Pancreas (tissue), 10 donors: ENCODE measurements around the gene FARS2. TPM values are rescaled to one million over a fixed set of nuclear protein-coding genes. Genes with fewer than 3 reads are reported as not detected.

Experiments
- ATAC-seq, 4 donors: fragments of 200-7000 bp; cut with Tn5 transposase; one replicate each; pipeline versions ENCODE4 v1.8.0 to v1.9.1; 2020; ENCODE audit warnings: mild to moderate bottlenecking in 4 of 4, moderate library complexity in 4 of 4
- DNase-seq, 6 donors: peaks; one replicate each; pipeline ENCODE4 v3.0.0-alpha.2; 2020
- FAIRE-seq: peaks from 2 replicates; lab custom pipeline; 2012; peaks lifted over from hg19 to GRCh38; lab: Jason Lieb, UNC
- H3K27ac ChIP-seq, 4 donors: fragments of 200-600 bp; sonication (generic); 1 replicate in 3 of 4; 2 replicates in 1 of 4; pipeline versions ENCODE4 v1.5.0 to v1.8.0; 2020
- H3K27me3 ChIP-seq, 4 donors: fragments of 200-600 bp; one replicate each; pipeline ENCODE4 v1.8.0; 2021
- H3K36me3 ChIP-seq, 3 donors: fragments of 200-600 bp; sonication (generic) in 1 of 3; one replicate each; pipeline versions ENCODE4 v1.5.0 to v1.8.0; 2020 to 2021
- H3K4me1 ChIP-seq, 3 donors: fragments of 200-600 bp; one replicate each; pipeline ENCODE4 v1.8.0; 2021
- H3K4me3 ChIP-seq, 4 donors: fragments of 200-600 bp; sonication (generic) in 2 of 4; one replicate each; pipeline versions ENCODE4 v1.5.0 to v1.8.0; 2020 to 2021
- H3K9me3 ChIP-seq, 4 donors: fragments of 200-600 bp; one replicate each; pipeline ENCODE4 v1.8.0; 2021
- WGBS, 2 donors: extraction: QIAGEN DNeasy Blood & Tissue Kit; methylation state at CpG; one replicate each; pipeline ENCODE4 v1.1.7; 2013; 5-methylcytosine and 5-hydroxymethylcytosine counted together
- intact Hi-C, 3 donors: fragments of 100-400 bp; cut with DNase I; formaldehyde crosslinking; loops; one replicate each; pipeline versions ENCODE4 v1.11.1 to v1.14.2; 2022
- polyA plus RNA-seq, 2 donors: library from polyadenylated mRNA; stranded (reverse); fragments of 200-250 nt; gene quantifications; one replicate each; pipeline ENCODE4 v1.2.3, GENCODE V29; 2013
- total RNA-seq, 6 donors: library from RNA; stranded (reverse); fragmentation: NEBNext Ultra II Directional in 4 of 6; extraction: Animal tissue kit (Norgen Biotek cat#: 25700) in 4 of 6; gene quantifications; one replicate each; pipeline versions ENCODE4 v1.2.1 to v1.2.4, GENCODE V29; 2021 to 2023
- TF ChIP-seq, protein P1 (sequence below), 4 donors: fragments of 200-600 bp; sonication (generic) in 3 of 4; IDR thresholded peaks; one replicate each; pipeline versions ENCODE4 v1.5.0 to v1.8.0; 2021; ENCODE audit warnings: antibody characterized with exemption in 4 of 4
- donor health status: healthy with polysubstance abuse.
- donor health status: DM: no; HTN: no; CAD: no; lungs with moderate emphysema.
- donor health status: DM: no; HTN: no; CAD: no.
- donor health status: control.
- donor health status: control.
- donor health status: Bipolar disorder and iron deficiency.
- donor health status: DM: yes; HTN: yes; CAD: no.
- donor health status: DM: no; HTN: no; CAD: no.
- donor health status: DM: no; HTN: no; CAD: no.
- donor health status: DM: yes; HTN: yes; CAD: no.

Gene FARS2
- total and polyA plus RNA-seq, 8 donors: 4.1 to 10.3 (median 7.5) TPM

DNA sequence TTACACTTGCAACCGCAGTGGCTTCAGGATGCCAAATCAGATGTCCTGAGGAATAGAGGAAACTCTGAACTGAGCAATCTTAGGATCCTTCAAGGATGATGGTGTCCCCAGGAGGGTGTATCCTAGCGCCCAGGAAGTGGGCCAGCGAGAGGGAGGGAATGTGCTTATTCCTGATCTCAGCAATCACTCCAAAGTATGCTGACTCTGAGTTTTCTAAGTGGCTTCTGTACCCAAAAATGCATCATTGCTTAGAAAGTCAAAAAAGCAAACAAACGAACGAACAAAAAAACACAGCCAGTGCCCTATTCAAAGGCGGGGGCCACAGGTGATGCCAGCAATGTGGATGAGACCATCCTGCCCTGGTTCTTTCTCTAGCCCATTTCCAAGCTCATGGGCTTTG is 514.8 kb downstream of the FARS2 start:
- no peak for ATAC-seq
- H3K36me3 ChIP-seq: no peaks in the 10 kb centered on the region
- 91 to 93% methylated on average over 6 of the region's 6 CpGs for WGBS, 2 donors
- TF ChIP-seq, protein P1, sequence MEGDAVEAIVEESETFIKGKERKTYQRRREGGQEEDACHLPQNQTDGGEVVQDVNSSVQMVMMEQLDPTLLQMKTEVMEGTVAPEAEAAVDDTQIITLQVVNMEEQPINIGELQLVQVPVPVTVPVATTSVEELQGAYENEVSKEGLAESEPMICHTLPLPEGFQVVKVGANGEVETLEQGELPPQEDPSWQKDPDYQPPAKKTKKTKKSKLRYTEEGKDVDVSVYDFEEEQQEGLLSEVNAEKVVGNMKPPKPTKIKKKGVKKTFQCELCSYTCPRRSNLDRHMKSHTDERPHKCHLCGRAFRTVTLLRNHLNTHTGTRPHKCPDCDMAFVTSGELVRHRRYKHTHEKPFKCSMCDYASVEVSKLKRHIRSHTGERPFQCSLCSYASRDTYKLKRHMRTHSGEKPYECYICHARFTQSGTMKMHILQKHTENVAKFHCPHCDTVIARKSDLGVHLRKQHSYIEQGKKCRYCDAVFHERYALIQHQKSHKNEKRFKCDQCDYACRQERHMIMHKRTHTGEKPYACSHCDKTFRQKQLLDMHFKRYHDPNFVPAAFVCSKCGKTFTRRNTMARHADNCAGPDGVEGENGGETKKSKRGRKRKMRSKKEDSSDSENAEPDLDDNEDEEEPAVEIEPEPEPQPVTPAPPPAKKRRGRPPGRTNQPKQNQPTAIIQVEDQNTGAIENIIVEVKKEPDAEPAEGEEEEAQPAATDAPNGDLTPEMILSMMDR (IDR thresholded peaks at IDR 0.05): no peak
- DNase-seq: no peak
- H3K9me3 ChIP-seq: no peaks in the 10 kb centered on the region
- no peak overlapping the region for H3K4me3 ChIP-seq
- intact Hi-C loops: no loop called here
- H3K27me3 ChIP-seq: no peaks in the 10 kb centered on the region
- H3K4me1 ChIP-seq: no peaks in the 10 kb centered on the region
- FAIRE-seq: no peak
- H3K27ac ChIP-seq: no peak overlapping the region

GRCh38 chr6:5776706-5777390 is 515.5 kb downstream of the FARS2 start:
- H3K27ac ChIP-seq: no peak overlapping the region
- H3K9me3 ChIP-seq: no peaks in the 10 kb centered on the region
- H3K36me3 ChIP-seq: no peaks in the 10 kb centered on the region
- WGBS, 2 donors: 87% methylated on average over 12 of the region's 12 CpGs
- no peaks in the 10 kb centered on the region for H3K4me1 ChIP-seq
- no peak overlapping the region for H3K4me3 ChIP-seq
- intact Hi-C loops: no loop called here
- no peak for ATAC-seq
- DNase-seq: no peak
- no peaks in the 10 kb centered on the region for H3K27me3 ChIP-seq
- no peak for FAIRE-seq
- TF ChIP-seq, protein P1 (IDR thresholded peaks at IDR 0.05): no peak

DNA sequence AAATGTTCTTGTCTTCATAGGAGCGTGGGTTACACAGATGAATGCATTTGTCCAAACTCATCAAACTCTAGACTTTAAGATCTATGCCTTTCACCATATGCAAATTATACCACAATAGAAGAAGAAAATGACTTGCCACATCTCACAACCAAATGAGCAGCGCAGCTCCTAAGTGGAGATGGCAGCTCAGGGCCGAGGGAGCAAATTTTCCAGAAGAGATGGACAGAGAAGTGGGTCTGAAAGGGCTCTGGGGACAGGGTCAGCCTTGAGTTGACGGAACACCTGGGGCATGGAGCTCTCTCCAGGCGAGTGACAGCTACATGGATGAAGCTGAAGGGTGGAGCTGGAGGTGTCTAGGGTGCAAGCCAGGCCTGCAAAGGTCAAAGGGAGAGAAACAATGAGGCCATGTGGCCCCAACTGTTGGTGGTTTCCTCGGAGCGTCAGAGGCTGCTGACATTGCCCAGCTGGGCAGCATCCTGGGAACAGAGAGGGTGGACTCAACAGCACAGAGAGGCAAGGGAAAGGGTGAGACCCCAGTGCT is 517.1 kb downstream of the FARS2 start:
- Histone ChIP-seq H3K36me3 (no peaks in the 10 kb centered on the region), H3K27me3 (no peaks in the 10 kb centered on the region), H3K9me3 (no peaks in the 10 kb centered on the region), H3K27ac (no peak overlapping the region), H3K4me3 (no peak overlapping the region), H3K4me1 (no peaks in the 10 kb centered on the region)
- TF ChIP-seq, protein P1 (IDR thresholded peaks at IDR 0.05): no peak
- intact Hi-C loops: no loop called here
- DNase-seq (no peak), FAIRE-seq (no peak), ATAC-seq (no peak)
- WGBS, 2 donors: 91 to 92% methylated on average over 7 of the region's 7 CpGs

DNA sequence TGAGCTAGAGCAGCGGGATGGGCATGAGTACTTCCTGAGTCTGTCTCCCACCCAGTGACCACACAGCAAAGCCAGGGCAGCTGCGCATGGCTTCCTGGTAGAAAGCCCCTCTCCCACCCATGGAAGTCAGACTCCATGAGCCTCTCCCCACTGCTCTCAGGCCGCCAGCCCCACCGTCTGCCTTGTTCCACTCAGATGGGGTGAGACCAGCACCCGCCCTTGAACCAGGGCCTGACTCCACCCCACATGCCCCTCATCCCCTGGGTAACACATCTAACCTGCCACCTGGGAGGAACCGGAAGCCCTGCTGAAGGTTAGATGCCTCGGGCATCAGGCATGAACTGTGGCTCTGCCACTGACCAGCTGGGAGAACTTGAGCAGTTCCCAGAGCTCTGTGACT is 517.6 kb downstream of the FARS2 start:
- TF ChIP-seq, protein P1 (IDR thresholded peaks at IDR 0.05): no peak
- FAIRE-seq (no peak), DNase-seq (no peak), ATAC-seq (no peak)
- intact Hi-C loops: no loop called here
- WGBS, 2 donors: 93 to 95% methylated on average over 7 of the region's 7 CpGs
- H3K4me3 ChIP-seq: no peak overlapping the region
- H3K36me3 ChIP-seq: no peaks in the 10 kb centered on the region
- H3K4me1 ChIP-seq: no peaks in the 10 kb centered on the region
- H3K27ac ChIP-seq: no peak overlapping the region
- no peaks in the 10 kb centered on the region for H3K9me3 ChIP-seq
- H3K27me3 ChIP-seq: no peaks in the 10 kb centered on the region

GRCh38 chr6:5781019-5781418 is 519.7 kb downstream of the FARS2 start:
- no peaks in the 10 kb centered on the region for H3K27me3 ChIP-seq
- 95 to 97% methylated on average over 6 of the region's 6 CpGs for WGBS, 2 donors
- no peak for FAIRE-seq
- no peaks in the 10 kb centered on the region for H3K9me3 ChIP-seq
- intact Hi-C loops: no loop called here
- H3K4me1 ChIP-seq: no peaks in the 10 kb centered on the region
- no peak overlapping the region for H3K27ac ChIP-seq
- DNase-seq: no peak
- H3K4me3 ChIP-seq: no peak overlapping the region
- no peaks in the 10 kb centered on the region for H3K36me3 ChIP-seq
- ATAC-seq: no peak
- TF ChIP-seq, protein P1 (IDR thresholded peaks at IDR 0.05): no peak
